Keratinocyte (primary cell): ENCODE measurements around the gene XRN2. TPM values are rescaled to one million over a fixed set of nuclear protein-coding genes. Genes with fewer than 3 reads are reported as not detected.

Experiments
- DNase-seq: peaks from one replicate; pipeline ENCODE4 v3.0.0-alpha.2; 2011; ENCODE audit warnings: low read depth, missing footprints, low spot score
- FAIRE-seq: peaks from 2 replicates; lab custom pipeline; 2011; peaks lifted over from hg19 to GRCh38; lab: Jason Lieb, UNC
- H2AFZ ChIP-seq: 2 replicates; pipeline ENCODE4 v1.6.0; 2012; ENCODE audit warnings: low read length, control low read depth, inconsistent platforms; ENCODE audit not compliant: control insufficient read depth
- H3K27ac ChIP-seq: 2 replicates; pipeline ENCODE4 v1.5.1; 2011; ENCODE audit warnings: low read length; ENCODE audit not compliant: control insufficient read depth, insufficient read depth
- H3K27me3 ChIP-seq: 3 replicates; pipeline ENCODE4 v1.6.0; 2011; ENCODE audit warnings: low read length; ENCODE audit not compliant: control insufficient read depth, insufficient read depth; ENCODE audit errors: extremely low read depth
- H3K36me3 ChIP-seq, 2 experiments: 2 replicates in 1 of 2; 3 replicates in 1 of 2; pipeline ENCODE4 v1.5.1; 2011; ENCODE audit warnings: low read length in 2 of 2, mild to moderate bottlenecking in 1 of 2; ENCODE audit not compliant: control insufficient read depth in 2 of 2, insufficient read depth in 2 of 2; ENCODE audit errors: extremely low read depth in 1 of 2
- H3K4me1 ChIP-seq: 3 replicates; pipeline ENCODE4 v1.5.1; 2011; ENCODE audit warnings: low read length; ENCODE audit not compliant: control insufficient read depth, insufficient read depth; ENCODE audit errors: extremely low read depth
- H3K4me2 ChIP-seq: 3 replicates; pipeline ENCODE4 v1.6.0; 2011; ENCODE audit warnings: low read depth, low read length; ENCODE audit not compliant: control insufficient read depth, insufficient read depth; ENCODE audit errors: extremely low read depth
- H3K4me3 ChIP-seq, 3 experiments: fragments of 200-600 bp in 1 of 3; sonication (generic) in 1 of 3; 2 replicates in 2 of 3; 3 replicates in 1 of 3; pipeline ENCODE4 v1.5.1; 2011 to 2016; ENCODE audit warnings: low read length in 3 of 3, mild to moderate bottlenecking in 3 of 3, control low read depth in 2 of 3, inconsistent platforms in 1 of 3, low read depth in 1 of 3, mixed read lengths in 1 of 3, mixed run types in 1 of 3, moderate library complexity in 1 of 3; ENCODE audit not compliant: control insufficient read depth in 2 of 3, insufficient read depth in 2 of 3; ENCODE audit errors: extremely low read depth in 1 of 3
- H3K79me2 ChIP-seq: 2 replicates; pipeline ENCODE4 v1.6.0; 2012; ENCODE audit warnings: low read length; ENCODE audit not compliant: control insufficient read depth, insufficient read depth
- H3K9ac ChIP-seq: 3 replicates; pipeline ENCODE4 v1.6.0; 2011; ENCODE audit warnings: low read length; ENCODE audit not compliant: control insufficient read depth, insufficient read depth; ENCODE audit errors: extremely low read depth
- H3K9me1 ChIP-seq: 3 replicates; pipeline ENCODE4 v1.6.0; 2011; ENCODE audit warnings: low read length; ENCODE audit not compliant: control insufficient read depth, insufficient read depth; ENCODE audit errors: extremely low read depth
- H3K9me3 ChIP-seq: 2 replicates; pipeline ENCODE4 v1.5.1; 2012; ENCODE audit warnings: low read depth, low read length; ENCODE audit not compliant: control insufficient read depth
- H4K20me1 ChIP-seq: 3 replicates; pipeline ENCODE4 v1.6.0; 2011; ENCODE audit warnings: low read length; ENCODE audit not compliant: control insufficient read depth, insufficient read depth; ENCODE audit errors: extremely low read depth
- CTCF ChIP-seq, 3 experiments: IDR thresholded peaks in 1 of 3; conservative IDR thresholded peaks in 1 of 3; optimal IDR thresholded peaks in 1 of 3; 2 replicates in 2 of 3; 3 replicates in 1 of 3; pipeline versions ENCODE3 to v1.5.1; 2011; ENCODE audit warnings: low read length in 3 of 3, mild to moderate bottlenecking in 3 of 3, moderate library complexity in 2 of 3, control low read depth in 1 of 3, inconsistent platforms in 1 of 3; ENCODE audit not compliant: insufficient read depth in 2 of 3; ENCODE audit errors: extremely low read depth in 1 of 3
- EZH2 ChIP-seq: IDR thresholded peaks from one replicate; pipeline ENCODE4 v1.6.1; 2012; ENCODE audit warnings: inconsistent platforms, mild to moderate bottlenecking, low read length, moderate library complexity
- dilution Hi-C: fragments of 300-500 bp; cut with MboI; formaldehyde crosslinking; loops from one replicate; pipeline ENCODE4 v1.7.0; 2020; ENCODE audit warnings: low sequenced_read_pairs; ENCODE audit not compliant: extremely low pct_ligation_motif_present
- polyA plus RNA-seq, 5 experiments: library from polyadenylated mRNA; depleted of rRNA in 3 of 5; stranded (reverse) in 3 of 5; stranded (forward) in 1 of 5; unstranded in 1 of 5; fragments of >200 nt; gene quantifications; 1 replicate in 1 of 5; 2 replicates in 3 of 5; 3 replicates in 1 of 5; pipeline versions ENCODE4 v1.2.1 to v1.2.3, GENCODE V29; 2011 to 2012; ENCODE audit warnings: missing spikeins in 2 of 5, low read depth in 1 of 5, low replicate concordance in 1 of 5

The XRN2 gene
- polyA plus RNA-seq, 1 donor (not counting 4 experiments of a cell fraction or from before 2014, with no cell fraction given), result 85.8 TPM

DNA sequence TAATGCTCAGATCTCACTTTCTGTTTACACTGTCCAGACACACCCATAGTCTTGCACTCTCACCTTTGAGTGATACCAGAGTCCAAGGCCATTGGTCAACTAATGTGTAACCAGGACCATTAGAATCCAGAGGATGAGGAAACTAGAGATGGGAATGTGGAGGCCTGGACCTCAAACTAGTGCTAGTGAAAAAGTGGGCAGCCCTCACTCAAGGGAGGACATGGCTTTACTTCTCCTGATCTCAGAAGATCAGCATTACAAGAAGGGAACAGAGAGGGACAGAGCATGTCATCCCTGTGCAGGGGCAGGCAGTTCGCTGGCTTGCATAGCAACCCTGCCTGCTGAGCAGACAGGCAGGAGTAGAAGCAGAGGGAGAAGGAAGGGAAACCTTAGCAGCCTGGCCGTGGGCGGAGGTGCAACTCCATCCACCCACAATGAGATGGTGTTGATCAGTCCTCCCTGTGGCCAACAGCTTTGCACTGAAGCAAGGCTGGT is 22.6 kb upstream of the XRN2 start:
- no peak overlapping the region for H2AFZ ChIP-seq
- no peak overlapping the region for H3K4me3 ChIP-seq
- FAIRE-seq, result no peak
- dilution Hi-C loops, result no loop called here
- H3K4me2 ChIP-seq, result no peak overlapping the region
- peaks cover 2% of the 10 kb centered on the region for H3K27me3 ChIP-seq
- H3K9me1 ChIP-seq, result no peaks in the 10 kb centered on the region
- no peaks in the 10 kb centered on the region for H3K4me1 ChIP-seq
- no peaks in the 10 kb centered on the region for H4K20me1 ChIP-seq
- H3K9me3 ChIP-seq, result no peaks in the 10 kb centered on the region
- H3K27ac ChIP-seq, result no peak overlapping the region
- TF ChIP-seq EZH2 (no peak), CTCF (optimal IDR thresholded peaks at IDR 0.05 in 1 of 3, IDR thresholded peaks at IDR 0.05 in 1 of 3, conservative IDR thresholded peaks at IDR 0.05 in 1 of 3; ENCODE audit: extremely low read depth in 1 of 3, insufficient read depth in 2 of 3, low read length in 3 of 3) (no peak)
- DNase-seq, result no peak
- no peak overlapping the region for H3K9ac ChIP-seq
- H3K36me3 ChIP-seq, result no peaks in the 10 kb centered on the region
- H3K79me2 ChIP-seq, result no peaks in the 10 kb centered on the region

GRCh38 chr20:21286775-21287174 is 16.4 kb upstream of the XRN2 start:
- Histone ChIP-seq H3K9me1 (no peaks in the 10 kb centered on the region), H3K27me3 (no peaks in the 10 kb centered on the region), H3K4me1 (no peaks in the 10 kb centered on the region), H4K20me1 (no peaks in the 10 kb centered on the region), H3K79me2 (no peaks in the 10 kb centered on the region), H3K36me3 (no peaks in the 10 kb centered on the region), H2AFZ (no peak overlapping the region), H3K27ac (no peak overlapping the region), H3K4me3 (no peak overlapping the region), H3K9ac (no peak overlapping the region), H3K4me2 (no peak overlapping the region), H3K9me3 (no peaks in the 10 kb centered on the region)
- FAIRE-seq (no peak), DNase-seq (no peak)
- dilution Hi-C loops, result no loop called here
- TF ChIP-seq EZH2, result no peak
- TF ChIP-seq CTCF (optimal IDR thresholded peaks at IDR 0.05 in 1 of 3, IDR thresholded peaks at IDR 0.05 in 1 of 3, conservative IDR thresholded peaks at IDR 0.05 in 1 of 3; ENCODE audit: extremely low read depth in 1 of 3, insufficient read depth in 2 of 3, low read length in 3 of 3), result no peak
